KMS-11 (cell line): ENCODE measurements around the gene RXRA.

Source experiments
- H2AFZ ChIP-seq: fragments of 200-600 bp; sonication (generic); 2 replicates; pipeline ENCODE4 v1.6.1; 2016; ENCODE audit warnings: antibody characterized with exemption, mixed run types, low read depth
- H3K27ac ChIP-seq: fragments of 200-600 bp; sonication (generic); 2 replicates; pipeline ENCODE4 v1.6.1; 2016; ENCODE audit warnings: mild to moderate bottlenecking, mixed run types
- H3K27me3 ChIP-seq: fragments of 200-600 bp; sonication (generic); 2 replicates; pipeline ENCODE4 v1.6.1; 2017; ENCODE audit warnings: mild to moderate bottlenecking, low read depth, mixed run types, moderate library complexity; ENCODE audit not compliant: insufficient read depth
- H3K36me3 ChIP-seq: fragments of 200-600 bp; sonication (generic); 2 replicates; pipeline ENCODE4 v1.6.1; 2017; ENCODE audit warnings: mild to moderate bottlenecking, mixed run types; ENCODE audit not compliant: insufficient read depth
- H3K4me1 ChIP-seq: fragments of 200-600 bp; sonication (generic); 2 replicates; pipeline ENCODE4 v1.6.1; 2016; ENCODE audit warnings: mild to moderate bottlenecking, low read depth, mixed run types; ENCODE audit not compliant: poor library complexity, severe bottlenecking
- H3K4me2 ChIP-seq: fragments of 200-600 bp; sonication (generic); 2 replicates; pipeline ENCODE4 v1.7.0; 2016; ENCODE audit warnings: mild to moderate bottlenecking, mixed run types
- H3K4me3 ChIP-seq: fragments of 200-600 bp; sonication (generic); IDR thresholded peaks from 2 replicates; pipeline ENCODE4 v1.6.1; 2017; ENCODE audit warnings: low read depth, low read length, mixed read lengths; ENCODE audit not compliant: insufficient read depth
- H3K79me2 ChIP-seq: fragments of 200-600 bp; sonication (generic); 2 replicates; pipeline ENCODE4 v1.6.1; 2016; ENCODE audit warnings: low read depth, mixed run types; ENCODE audit not compliant: insufficient read depth
- H3K9ac ChIP-seq: fragments of 200-600 bp; sonication (generic); 2 replicates; pipeline ENCODE4 v1.6.1; 2016; ENCODE audit warnings: mild to moderate bottlenecking, mixed run types
- H4K20me1 ChIP-seq: fragments of 200-600 bp; sonication (generic); 2 replicates; pipeline ENCODE4 v1.6.1; 2016; ENCODE audit warnings: mild to moderate bottlenecking, mixed run types; ENCODE audit not compliant: insufficient read depth
- CTCF ChIP-seq: fragments of 200-600 bp; sonication (generic); conservative IDR thresholded peaks from 2 replicates; pipeline ENCODE4 v1.6.1; 2017; ENCODE audit warnings: low read depth, mild to moderate bottlenecking, antibody characterized with exemption, low read length, moderate library complexity, mixed read lengths

Gene RXRA

DNA sequence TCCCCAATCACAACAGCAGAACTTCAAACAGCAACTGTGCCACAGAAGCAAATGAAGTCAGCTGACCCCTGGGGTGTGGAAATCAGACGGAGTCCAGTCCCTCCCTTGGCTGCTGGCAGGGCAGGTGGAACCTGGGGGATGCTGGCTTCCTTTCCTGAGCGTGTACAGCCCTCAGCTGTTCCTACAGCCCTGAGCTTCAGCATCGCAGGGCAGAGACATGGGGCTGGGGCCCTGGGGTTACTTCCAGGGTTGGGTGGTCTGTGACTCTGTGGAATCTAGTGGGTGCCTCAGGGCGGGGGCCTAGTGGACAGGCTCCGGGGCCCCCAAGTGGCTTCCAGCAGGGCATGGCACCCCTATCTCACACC lies 7.3 kb upstream of the RXRA start:
- H2AFZ ChIP-seq, result no peak overlapping the region
- no peak for TF ChIP-seq CTCF
- no peak overlapping the region for H3K9ac ChIP-seq
- H3K4me1 ChIP-seq, result no peaks in the 10 kb centered on the region
- no peaks in the 10 kb centered on the region for H3K36me3 ChIP-seq
- no peak overlapping the region for H3K4me3 ChIP-seq
- H3K4me2 ChIP-seq, result no peak overlapping the region
- no peak overlapping the region for H3K27ac ChIP-seq
- peaks cover 3% of the 10 kb centered on the region; the same call in 1 of the 2 replicates for H3K27me3 ChIP-seq
- no peaks in the 10 kb centered on the region for H3K79me2 ChIP-seq
- H4K20me1 ChIP-seq, result no peaks in the 10 kb centered on the region

- no peak for TF ChIP-seq CTCF
- Histone ChIP-seq H3K4me2 (no peak overlapping the region), H3K9ac (no peak overlapping the region), H3K36me3 (no peaks in the 10 kb centered on the region), H3K79me2 (no peaks in the 10 kb centered on the region), H3K4me1 (peaks cover under 1% of the 10 kb centered on the region), H3K27ac (no peak overlapping the region), H4K20me1 (no peaks in the 10 kb centered on the region), H3K27me3 (peaks cover 3% of the 10 kb centered on the region; the same call in 1 of the 2 replicates), H3K4me3 (no peak overlapping the region), H2AFZ (no peak overlapping the region)
Measured at GRCh38 chr9:134319306-134320125, 6.7 kb upstream of the RXRA start.

DNA sequence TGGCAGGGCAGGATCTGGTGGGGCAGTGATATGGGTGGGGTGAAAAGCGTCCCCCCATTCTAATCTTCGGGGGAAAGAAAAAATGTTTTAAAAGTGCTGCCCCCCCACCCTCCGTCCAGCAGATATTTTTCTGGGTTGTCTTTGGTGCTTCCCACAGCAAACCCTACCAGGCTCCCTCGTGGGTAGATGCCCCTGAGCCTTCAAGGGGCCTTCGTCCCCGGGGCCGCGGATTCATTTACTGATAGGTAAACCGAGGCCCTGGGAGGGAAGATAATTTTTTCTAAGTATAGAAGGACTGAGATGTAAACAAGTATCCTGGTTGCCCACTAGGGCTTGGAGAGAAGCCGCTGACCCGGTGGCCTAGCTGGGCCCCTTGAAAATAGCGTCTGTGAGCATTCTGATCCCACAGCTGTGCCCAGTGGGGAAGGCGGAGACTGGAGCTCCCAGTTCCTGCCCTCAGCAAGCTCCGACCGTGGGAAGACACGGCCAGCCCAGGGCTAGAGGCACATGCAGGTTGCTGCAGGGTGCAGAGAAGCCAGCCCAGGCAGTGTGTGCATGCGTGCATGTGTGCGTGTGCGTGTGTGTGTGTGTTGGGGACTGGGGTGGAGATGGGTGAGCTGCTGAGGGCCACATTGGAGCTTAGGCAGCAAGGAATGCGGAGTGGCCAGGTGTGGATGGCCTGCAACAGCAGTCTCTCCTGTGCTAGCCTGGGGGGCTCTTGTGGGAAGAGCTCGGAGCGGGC lies 6.0 kb upstream of the RXRA start:
- Histone ChIP-seq H3K27ac (no peak overlapping the region), H3K4me3 (no peak overlapping the region), H3K36me3 (no peaks in the 10 kb centered on the region), H3K4me1 (peaks cover 7% of the 10 kb centered on the region), H3K9ac (no peak overlapping the region), H3K79me2 (no peaks in the 10 kb centered on the region), H2AFZ (no peak overlapping the region), H3K4me2 (no peak overlapping the region), H3K27me3 (peaks cover 3% of the 10 kb centered on the region; the same call in 1 of the 2 replicates), H4K20me1 (no peaks in the 10 kb centered on the region)
- TF ChIP-seq CTCF, result no peak

GRCh38 chr9:134320868-134321471 lies 5.3 kb upstream of the RXRA start:
- H3K4me3 ChIP-seq, result no peak overlapping the region

More at GRCh38 chr9:134320868-134321471, 5.3 kb upstream of the RXRA start:
- H3K27ac ChIP-seq, result no peak overlapping the region
- no peak overlapping the region for H3K9ac ChIP-seq
- H3K36me3 ChIP-seq, result no peaks in the 10 kb centered on the region
- no peaks in the 10 kb centered on the region for H4K20me1 ChIP-seq
- no peak overlapping the region for H3K4me2 ChIP-seq
- peaks cover 3% of the 10 kb centered on the region; the same call in 1 of the 2 replicates for H3K27me3 ChIP-seq
- peaks cover 7% of the 10 kb centered on the region for H3K4me1 ChIP-seq
- H2AFZ ChIP-seq, result no peak overlapping the region
- no peaks in the 10 kb centered on the region for H3K79me2 ChIP-seq
- no peak for TF ChIP-seq CTCF
